ENCODE data around the gene RSPH6A. TPM values are rescaled to one million over a fixed set of nuclear protein-coding genes. Genes with fewer than 3 reads are reported as not detected.

The RSPH6A gene
- total and polyA plus RNA-seq, 2 of the 13 experiments (the other 11 are each of a cell fraction or from before 2014, with no cell fraction given), result 0.07 TPM; not detected in 1

GRCh38 chr19:45770192-45771101 lies 44.7 kb downstream of the RSPH6A start (continued):
- TF ChIP-seq, protein P1, sequence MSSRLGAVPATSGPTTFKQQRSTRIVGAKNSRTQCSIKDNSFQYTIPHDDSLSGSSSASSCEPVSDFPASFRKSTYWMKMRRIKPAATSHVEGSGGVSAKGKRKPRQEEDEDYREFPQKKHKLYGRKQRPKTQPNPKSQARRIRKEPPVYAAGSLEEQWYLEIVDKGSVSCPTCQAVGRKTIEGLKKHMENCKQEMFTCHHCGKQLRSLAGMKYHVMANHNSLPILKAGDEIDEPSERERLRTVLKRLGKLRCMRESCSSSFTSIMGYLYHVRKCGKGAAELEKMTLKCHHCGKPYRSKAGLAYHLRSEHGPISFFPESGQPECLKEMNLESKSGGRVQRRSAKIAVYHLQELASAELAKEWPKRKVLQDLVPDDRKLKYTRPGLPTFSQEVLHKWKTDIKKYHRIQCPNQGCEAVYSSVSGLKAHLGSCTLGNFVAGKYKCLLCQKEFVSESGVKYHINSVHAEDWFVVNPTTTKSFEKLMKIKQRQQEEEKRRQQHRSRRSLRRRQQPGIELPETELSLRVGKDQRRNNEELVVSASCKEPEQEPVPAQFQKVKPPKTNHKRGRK (CRISPR knock-in tag; IDR thresholded peaks at IDR 0.05), result no peak
- TF ChIP-seq HMGA1 (CRISPR knock-in tag; conservative IDR thresholded peaks at IDR 0.05) (no peak), SIX4 (CRISPR knock-in tag; IDR thresholded peaks at IDR 0.05) (no peak), ZNF101 (CRISPR knock-in tag; IDR thresholded peaks at IDR 0.05; ENCODE audit: borderline replicate concordance, low read depth) (no peak), ETS1 (CRISPR knock-in tag; IDR thresholded peaks at IDR 0.05) (no peak), GATAD2A (CRISPR knock-in tag; IDR thresholded peaks at IDR 0.05) (0 out of 2 replicates have a peak, but pooled peaks have one; percentile 28), ZNF567 (CRISPR knock-in tag; IDR thresholded peaks at IDR 0.05; ENCODE audit: borderline replicate concordance) (no peak), TCF7L2 (IDR thresholded peaks at IDR 0.05; ENCODE audit: low read depth, low read length) (no peak), SP140L (CRISPR knock-in tag; IDR thresholded peaks at IDR 0.05; ENCODE audit: borderline replicate concordance) (no peak), ZNF33B (CRISPR knock-in tag; IDR thresholded peaks at IDR 0.05) (peak; percentile 82), SAP130 (CRISPR knock-in tag; IDR thresholded peaks at IDR 0.05; ENCODE audit: low read depth) (peak; percentile 81), RXRB (CRISPR knock-in tag; IDR thresholded peaks at IDR 0.05; ENCODE audit: borderline replicate concordance) (peak; percentile 41; the same call in 1 of the 2 replicates)
- TF ChIP-seq, protein P2, sequence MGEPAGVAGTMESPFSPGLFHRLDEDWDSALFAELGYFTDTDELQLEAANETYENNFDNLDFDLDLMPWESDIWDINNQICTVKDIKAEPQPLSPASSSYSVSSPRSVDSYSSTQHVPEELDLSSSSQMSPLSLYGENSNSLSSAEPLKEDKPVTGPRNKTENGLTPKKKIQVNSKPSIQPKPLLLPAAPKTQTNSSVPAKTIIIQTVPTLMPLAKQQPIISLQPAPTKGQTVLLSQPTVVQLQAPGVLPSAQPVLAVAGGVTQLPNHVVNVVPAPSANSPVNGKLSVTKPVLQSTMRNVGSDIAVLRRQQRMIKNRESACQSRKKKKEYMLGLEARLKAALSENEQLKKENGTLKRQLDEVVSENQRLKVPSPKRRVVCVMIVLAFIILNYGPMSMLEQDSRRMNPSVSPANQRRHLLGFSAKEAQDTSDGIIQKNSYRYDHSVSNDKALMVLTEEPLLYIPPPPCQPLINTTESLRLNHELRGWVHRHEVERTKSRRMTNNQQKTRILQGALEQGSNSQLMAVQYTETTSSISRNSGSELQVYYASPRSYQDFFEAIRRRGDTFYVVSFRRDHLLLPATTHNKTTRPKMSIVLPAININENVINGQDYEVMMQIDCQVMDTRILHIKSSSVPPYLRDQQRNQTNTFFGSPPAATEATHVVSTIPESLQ (CRISPR knock-in tag; conservative IDR thresholded peaks at IDR 0.05), result no peak; the same call in 1 of the 2 replicates
- TF ChIP-seq, protein P3, sequence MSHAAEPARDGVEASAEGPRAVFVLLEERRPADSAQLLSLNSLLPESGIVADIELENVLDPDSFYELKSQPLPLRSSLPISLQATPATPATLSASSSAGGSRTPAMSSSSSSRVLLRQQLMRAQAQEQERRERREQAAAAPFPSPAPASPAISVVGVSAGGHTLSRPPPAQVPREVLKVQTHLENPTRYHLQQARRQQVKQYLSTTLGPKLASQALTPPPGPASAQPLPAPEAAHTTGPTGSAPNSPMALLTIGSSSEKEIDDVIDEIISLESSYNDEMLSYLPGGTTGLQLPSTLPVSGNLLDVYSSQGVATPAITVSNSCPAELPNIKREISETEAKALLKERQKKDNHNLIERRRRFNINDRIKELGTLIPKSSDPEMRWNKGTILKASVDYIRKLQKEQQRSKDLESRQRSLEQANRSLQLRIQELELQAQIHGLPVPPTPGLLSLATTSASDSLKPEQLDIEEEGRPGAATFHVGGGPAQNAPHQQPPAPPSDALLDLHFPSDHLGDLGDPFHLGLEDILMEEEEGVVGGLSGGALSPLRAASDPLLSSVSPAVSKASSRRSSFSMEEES (CRISPR knock-in tag; IDR thresholded peaks at IDR 0.05), result peak; percentile 61; the same call in 1 of the 2 replicates
- TF ChIP-seq, protein P4, sequence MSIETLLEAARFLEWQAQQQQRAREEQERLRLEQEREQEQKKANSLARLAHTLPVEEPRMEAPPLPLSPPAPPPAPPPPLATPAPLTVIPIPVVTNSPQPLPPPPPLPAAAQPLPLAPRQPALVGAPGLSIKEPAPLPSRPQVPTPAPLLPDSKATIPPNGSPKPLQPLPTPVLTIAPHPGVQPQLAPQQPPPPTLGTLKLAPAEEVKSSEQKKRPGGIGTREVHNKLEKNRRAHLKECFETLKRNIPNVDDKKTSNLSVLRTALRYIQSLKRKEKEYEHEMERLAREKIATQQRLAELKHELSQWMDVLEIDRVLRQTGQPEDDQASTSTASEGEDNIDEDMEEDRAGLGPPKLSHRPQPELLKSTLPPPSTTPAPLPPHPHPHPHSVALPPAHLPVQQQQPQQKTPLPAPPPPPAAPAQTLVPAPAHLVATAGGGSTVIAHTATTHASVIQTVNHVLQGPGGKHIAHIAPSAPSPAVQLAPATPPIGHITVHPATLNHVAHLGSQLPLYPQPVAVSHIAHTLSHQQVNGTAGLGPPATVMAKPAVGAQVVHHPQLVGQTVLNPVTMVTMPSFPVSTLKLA (IDR thresholded peaks at IDR 0.05), result peak; percentile 60
- TF ChIP-seq, protein P5, sequence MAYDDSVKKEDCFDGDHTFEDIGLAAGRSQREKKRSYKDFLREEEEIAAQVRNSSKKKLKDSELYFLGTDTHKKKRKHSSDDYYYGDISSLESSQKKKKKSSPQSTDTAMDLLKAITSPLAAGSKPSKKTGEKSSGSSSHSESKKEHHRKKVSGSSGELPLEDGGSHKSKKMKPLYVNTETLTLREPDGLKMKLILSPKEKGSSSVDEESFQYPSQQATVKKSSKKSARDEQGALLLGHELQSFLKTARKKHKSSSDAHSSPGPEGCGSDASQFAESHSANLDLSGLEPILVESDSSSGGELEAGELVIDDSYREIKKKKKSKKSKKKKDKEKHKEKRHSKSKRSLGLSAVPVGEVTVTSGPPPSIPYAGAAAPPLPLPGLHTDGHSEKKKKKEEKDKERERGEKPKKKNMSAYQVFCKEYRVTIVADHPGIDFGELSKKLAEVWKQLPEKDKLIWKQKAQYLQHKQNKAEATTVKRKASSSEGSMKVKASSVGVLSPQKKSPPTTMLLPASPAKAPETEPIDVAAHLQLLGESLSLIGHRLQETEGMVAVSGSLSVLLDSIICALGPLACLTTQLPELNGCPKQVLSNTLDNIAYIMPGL (CRISPR knock-in tag; IDR thresholded peaks at IDR 0.05; ENCODE audit: borderline replicate concordance in 1 of 2, low read depth in 1 of 2), result peak; percentile 52 to 80; a peak in 3 of 4 replicates

All from HepG2 (cell line).